T47D (cell line): Measurements from ENCODE around the gene LRRTM1.

Experiments used
- DNase-seq, 2 experiments: peaks; one replicate each; pipeline versions ENCODE4 v3.0.0 to v3.0.0-alpha.2; 2011 to 2012; ENCODE audit warnings: low read depth in 1 of 2, low spot score in 1 of 2
- JUND ChIP-seq: IDR thresholded peaks from 2 replicates; pipeline ENCODE4 v1.6.1; 2012; ENCODE audit warnings: low read depth
- in situ Hi-C: cut with HindIII; loops from 2 replicates; pipeline ENCODE4 v1.10.0; 2016; ENCODE audit warnings: low sequenced_read_pairs, low pct_unique_long_range_greater_than_20kb

The LRRTM1 gene

DNA sequence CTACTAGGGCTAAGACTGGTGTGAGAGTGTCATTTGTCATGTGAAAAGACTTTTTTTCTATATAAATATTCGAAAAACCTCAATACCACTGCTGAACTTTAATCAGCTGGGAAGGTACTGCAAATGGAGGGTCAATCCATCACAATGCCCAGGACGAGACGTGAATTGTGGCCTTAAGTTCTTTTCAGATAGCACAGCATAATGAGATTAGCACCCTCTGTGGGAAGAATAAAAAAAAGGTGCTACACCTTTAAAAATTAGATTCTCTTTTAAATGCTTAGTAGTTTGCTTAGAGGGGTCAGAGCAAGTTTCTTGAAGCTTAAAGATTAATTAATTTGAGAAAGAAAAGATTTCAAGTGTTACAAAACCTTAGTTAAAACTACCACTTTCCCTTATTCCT, 5.6 kb downstream of the LRRTM1 start:
- no peak for DNase-seq
- in situ Hi-C loops: no loop called here
- no peak for TF ChIP-seq JUND

DNA sequence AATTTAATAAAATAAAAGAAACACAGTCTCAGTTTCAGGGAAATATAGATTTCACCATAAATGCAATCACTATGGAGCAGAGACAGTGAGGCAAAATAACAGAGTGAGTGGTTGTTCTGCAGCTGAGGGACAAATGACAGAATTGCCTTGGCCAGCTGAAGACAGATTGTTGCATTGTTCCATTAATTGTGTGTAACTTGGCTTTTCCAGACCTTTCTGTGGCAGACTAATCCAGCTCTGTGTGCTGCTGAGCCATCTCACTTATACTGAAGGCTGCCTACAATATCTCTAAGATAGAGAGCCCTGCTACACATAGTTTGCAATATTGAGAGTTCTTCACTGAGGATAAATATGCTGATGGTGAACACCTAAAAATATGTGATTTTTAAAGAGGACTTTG, 11.5 kb downstream of the LRRTM1 start:
- in situ Hi-C loops: no loop called here
- no peak for TF ChIP-seq JUND
- no peak for DNase-seq

DNA sequence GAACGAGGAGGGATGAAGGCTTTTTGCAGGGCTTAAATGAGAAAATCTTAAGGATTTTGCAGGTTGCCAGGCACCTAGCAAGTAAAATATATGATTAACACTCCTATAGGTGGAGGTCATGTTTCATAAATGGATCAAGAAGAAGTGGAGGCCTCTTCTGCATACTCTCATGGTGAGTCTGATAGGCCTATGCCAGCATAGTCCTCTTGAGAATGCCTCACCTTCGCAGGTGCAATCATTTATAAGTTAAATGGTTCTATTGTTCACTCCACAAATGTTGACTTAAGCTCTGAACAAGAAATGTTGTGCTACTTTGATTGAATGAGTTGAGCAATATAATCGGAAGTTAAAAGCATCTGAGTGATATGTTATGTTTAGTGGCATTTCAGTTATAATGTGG, 12.1 kb downstream of the LRRTM1 start:
- DNase-seq: no peak
- no peak for TF ChIP-seq JUND
- in situ Hi-C loops: no loop called here

DNA sequence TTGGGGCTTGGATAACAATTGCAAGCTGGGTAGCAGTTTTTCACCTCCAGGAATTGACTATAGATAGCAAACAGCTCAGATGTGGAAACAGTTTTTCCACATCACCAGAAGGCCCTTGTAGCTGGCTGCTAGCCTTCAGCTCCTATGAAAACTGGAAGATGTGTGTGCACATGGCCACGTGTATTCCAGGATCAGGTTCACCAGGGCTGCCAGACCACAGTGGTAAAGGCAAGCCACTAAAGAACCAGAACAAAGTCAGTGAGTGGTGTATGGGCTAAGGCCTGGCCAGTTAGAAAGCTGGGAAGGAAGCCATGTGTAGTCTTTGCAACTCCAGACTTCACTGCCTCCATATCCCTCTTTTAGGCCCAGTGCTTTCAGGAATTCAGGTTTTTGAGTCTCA, 12.9 kb downstream of the LRRTM1 start:
- TF ChIP-seq JUND: no peak
- no peak for DNase-seq
- in situ Hi-C loops: no loop called here

DNA sequence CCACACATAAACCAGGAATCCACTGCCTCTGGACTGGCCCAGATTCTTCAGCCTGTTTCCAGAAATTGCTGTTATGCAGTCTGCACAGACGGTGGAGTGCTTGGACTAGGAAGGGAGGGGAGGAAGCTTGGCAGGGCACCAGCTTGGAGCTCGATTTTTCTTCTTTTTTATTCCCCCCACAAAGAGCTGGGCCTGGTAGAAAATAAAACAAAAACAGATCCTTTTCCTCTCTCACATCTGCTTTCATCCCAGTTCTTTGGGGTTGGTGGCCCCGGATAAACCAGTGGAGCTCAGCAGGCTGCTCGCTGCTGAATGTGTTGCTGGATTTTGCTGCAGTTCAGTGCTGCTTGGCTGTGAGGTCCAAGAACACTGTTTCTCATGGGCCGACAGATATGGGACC, 16.0 kb downstream of the LRRTM1 start:
- TF ChIP-seq JUND: no peak
- in situ Hi-C loops: no loop called here
- peak in 1 of 2 experiments; percentile 5 for DNase-seq

DNA sequence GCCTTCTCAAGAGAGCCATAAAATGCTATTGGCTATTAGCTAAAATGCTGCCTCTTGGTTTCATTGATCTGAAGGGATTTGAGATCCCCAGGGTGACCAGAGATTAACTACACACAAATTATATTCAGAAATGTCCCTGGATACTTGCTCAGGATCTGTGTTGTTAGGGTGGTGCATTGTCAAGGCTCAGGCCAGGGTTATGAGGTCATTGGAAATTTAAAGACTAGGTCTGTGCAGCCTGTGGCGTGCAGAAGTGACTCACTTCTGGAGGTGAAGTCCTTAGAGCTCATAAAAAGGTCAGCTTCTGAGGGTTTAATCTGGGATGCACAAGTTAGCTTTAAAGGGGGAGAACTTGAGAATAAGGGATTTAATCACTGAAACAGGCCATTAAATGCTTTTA, 23.5 kb downstream of the LRRTM1 start:
- no peak for DNase-seq
- no peak for TF ChIP-seq JUND
- in situ Hi-C loops: no loop called here

DNA sequence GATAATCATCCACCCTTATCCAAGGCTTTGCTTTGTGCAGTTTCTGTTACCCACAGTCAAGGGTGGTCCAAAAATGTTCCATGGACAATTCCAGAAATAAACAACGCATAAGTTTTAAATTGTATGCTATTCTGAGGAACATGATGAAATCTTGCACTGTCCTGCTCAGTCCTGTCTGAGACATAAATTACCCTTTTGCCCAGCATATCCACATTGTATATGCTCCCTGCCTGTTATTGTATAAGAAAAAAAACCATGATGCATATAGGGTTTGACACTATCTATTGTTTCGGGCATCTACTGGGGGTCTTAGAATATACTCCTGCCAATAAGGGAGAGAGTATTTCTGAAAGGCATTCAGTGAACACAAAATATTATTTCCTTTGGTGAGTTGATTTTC, 24.0 kb downstream of the LRRTM1 start:
- no peak for TF ChIP-seq JUND
- in situ Hi-C loops: no loop called here
- DNase-seq: no peak

DNA sequence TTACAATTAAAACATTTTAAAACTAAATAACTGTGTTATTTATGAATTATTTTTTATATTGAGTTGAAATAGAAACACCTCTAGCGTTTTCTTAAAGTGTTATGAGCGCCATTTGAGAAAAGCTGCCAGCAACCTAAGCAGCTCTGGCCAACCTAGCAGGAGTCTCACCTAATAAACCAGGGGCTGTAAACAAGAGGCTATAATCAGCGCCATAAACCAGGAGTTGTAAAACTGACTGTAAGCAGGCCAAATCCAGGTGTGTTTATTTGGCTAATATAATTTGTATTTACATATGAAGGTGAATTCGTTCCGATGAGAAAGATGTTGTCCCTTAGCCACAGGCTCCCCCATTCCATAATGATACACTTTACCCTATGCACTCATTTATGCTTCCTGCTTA, 34.7 kb downstream of the LRRTM1 start:
- no peak for DNase-seq
- no peak for TF ChIP-seq JUND
- in situ Hi-C loops: no loop called here

DNA sequence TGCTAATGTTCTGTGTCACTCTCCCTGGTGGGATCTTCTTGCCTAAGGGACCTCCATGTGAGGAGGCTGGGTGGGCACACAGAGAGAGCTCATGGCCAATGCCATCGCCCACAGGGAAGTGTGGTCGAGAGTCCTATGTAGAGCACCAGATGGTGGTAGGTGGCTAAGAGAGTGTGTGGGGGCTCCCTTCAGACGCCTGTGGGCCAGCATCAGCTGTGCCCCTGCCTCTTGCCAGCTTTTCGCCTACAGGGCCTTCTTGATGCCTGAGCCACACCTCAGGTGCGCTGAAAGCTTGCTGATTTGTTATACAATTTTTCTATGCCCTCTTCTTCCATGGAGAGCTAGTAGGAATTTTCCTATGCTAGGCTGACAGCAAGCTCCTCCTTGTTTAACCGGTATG, 38.3 kb downstream of the LRRTM1 start:
- DNase-seq: no peak
- in situ Hi-C loops: no loop called here
- TF ChIP-seq JUND: no peak

DNA sequence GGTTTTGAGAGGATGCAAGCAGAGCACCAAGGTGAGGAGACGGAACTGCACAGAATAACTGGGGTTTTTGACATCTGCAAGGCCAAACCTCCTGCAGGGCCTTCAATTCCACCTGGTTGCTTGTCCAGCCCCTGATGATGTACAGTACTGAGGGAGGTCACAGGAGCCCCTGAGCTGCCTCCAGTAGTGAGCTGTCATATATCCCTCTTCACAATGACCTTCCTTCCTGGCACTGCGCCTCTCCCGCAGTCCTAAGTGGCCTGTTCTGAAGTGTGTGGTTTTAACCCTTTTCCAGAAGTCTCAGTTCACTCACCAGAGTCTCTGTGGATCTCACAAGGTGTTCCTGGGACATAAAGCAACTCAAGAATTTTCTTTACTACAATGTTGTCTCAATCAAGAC, 45.3 kb downstream of the LRRTM1 start:
- TF ChIP-seq JUND: no peak
- in situ Hi-C loops: no loop called here

DNA sequence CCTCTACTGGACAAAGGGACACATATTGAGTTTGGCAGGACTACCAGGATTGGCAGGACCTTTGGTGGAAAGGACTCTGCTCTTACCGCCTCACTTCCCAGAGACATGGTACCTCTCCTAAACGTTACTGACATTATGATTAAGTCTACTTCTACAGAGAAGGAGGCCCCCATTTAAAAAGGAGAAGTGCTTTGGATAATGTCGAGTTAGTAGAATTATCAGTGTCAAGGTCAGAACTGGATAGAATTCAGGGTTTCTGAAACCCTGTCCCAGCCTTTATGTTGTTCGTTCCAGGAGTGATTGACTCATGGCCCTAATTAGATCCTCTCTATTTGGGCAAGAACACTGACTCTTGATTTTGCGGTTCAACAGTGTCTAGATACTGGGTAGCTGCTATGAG, 45.8 kb downstream of the LRRTM1 start:
- in situ Hi-C loops: no loop called here
- TF ChIP-seq JUND: no peak
- DNase-seq: no peak

More for the DNA sequence above, 45.3 kb downstream of the LRRTM1 start:
- no peak for DNase-seq

DNA sequence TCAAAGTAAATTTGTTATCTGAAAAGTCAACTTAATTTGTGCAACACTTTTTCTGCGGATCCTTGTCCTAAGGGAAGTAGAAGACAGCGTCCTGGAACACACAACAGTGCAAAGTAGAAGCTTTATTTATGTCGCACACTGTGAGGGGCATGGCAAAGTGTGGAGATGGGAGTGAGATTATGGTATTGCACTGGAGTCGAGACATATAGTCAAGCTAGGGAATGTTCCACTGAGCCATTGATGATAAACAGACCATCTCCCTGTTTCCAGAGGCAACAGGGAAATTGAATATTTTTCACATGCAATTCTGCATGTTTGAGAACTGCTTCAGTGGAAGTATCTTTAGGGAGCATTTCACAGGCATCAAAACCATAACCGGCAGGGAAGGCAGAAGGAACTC, 46.2 kb downstream of the LRRTM1 start:
- in situ Hi-C loops: no loop called here
- TF ChIP-seq JUND: no peak
- DNase-seq: no peak

DNA sequence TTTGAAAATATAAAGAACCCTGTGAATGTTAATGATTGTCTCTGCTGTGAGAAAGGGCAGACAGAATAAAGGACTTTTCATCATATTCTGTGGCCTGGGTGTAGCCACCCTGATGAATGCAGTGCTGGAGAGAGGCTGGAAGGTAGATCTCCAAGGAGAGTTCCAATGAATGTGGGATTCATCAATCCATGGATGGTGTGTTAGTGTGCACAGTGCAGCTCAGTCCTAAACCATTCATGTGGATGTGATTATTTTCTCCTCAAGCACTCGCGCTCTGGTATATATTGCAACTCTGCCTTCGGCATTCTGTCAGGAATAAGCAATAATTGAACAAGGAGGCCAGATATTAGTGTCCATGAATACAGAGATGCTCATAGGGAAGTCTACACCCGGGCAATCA, 47.1 kb downstream of the LRRTM1 start:
- in situ Hi-C loops: no loop called here
- DNase-seq: no peak
- TF ChIP-seq JUND: no peak

DNA sequence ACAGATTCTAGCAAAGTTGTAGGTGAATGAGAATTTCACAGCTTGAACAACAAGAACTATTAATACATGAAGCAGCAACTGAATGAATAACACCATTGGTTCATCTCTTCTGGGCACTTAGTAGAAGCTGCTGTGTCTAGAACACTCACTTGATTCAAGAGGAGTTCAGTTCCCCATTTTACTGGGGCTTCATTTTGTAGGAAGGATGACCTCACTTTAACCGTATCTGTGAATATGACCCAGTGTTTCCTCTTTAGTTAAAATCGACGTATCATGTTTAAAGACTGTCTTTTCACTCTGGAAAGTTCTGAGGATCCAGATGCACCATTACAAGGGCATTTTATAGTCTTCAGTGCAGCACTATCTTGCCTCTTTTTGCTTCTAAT, 47.8 kb downstream of the LRRTM1 start:
- DNase-seq: no peak
- TF ChIP-seq JUND: no peak
- in situ Hi-C loops: no loop called here
